Activated T-cell treated with anti-CD3 and anti-CD28 coated beads, Interleukin-2, amount 50 U/mL, for 1 hour (primary cell): Measurements from ENCODE around the gene ARHGAP22.

ENCODE experiments used
- DNase-seq: peaks from one replicate; pipeline ENCODE4 v3.0.0-alpha.2; 2020

The ARHGAP22 gene

GRCh38 chr10:48459270-48460150 lies 145.4 kb downstream of the ARHGAP22 start:
- DNase-seq: peak; percentile 5

- peak; percentile 13 for DNase-seq
Observed at GRCh38 chr10:48458662-48459048, 146.2 kb downstream of the ARHGAP22 start.

GRCh38 chr10:48457949-48458661 lies 146.8 kb downstream of the ARHGAP22 start:
- no peak for DNase-seq

- DNase-seq: no peak
Observed at GRCh38 chr10:48456808-48457761, 147.8 kb downstream of the ARHGAP22 start.

GRCh38 chr10:48456361-48456804 lies 148.5 kb downstream of the ARHGAP22 start:
- DNase-seq: peak; percentile 2

- DNase-seq: peak; percentile 12
Observed at GRCh38 chr10:48455392-48456151, 149.3 kb downstream of the ARHGAP22 start.

GRCh38 chr10:48455055-48455391 lies 149.8 kb downstream of the ARHGAP22 start:
- DNase-seq: no peak

GRCh38 chr10:48454302-48455054 lies 150.4 kb downstream of the ARHGAP22 start:
- peak; percentile 8 for DNase-seq

GRCh38 chr10:48453451-48454301 lies 151.2 kb downstream of the ARHGAP22 start:
- peak; percentile 5 for DNase-seq

GRCh38 chr10:48452879-48453412 lies 151.9 kb downstream of the ARHGAP22 start:
- no peak for DNase-seq

GRCh38 chr10:48451969-48452878 lies 152.6 kb downstream of the ARHGAP22 start:
- no peak for DNase-seq

GRCh38 chr10:48450741-48451466 lies 154.0 kb downstream of the ARHGAP22 start:
- DNase-seq: peak; percentile 9

GRCh38 chr10:48450233-48450740 lies 154.6 kb downstream of the ARHGAP22 start:
- peak; percentile 14 for DNase-seq

- DNase-seq: peak; percentile 10
Observed at GRCh38 chr10:48449501-48450232, 155.2 kb downstream of the ARHGAP22 start.

- DNase-seq: no peak
Observed at GRCh38 chr10:48448796-48449195, 156.1 kb downstream of the ARHGAP22 start.

- peak; percentile 6 for DNase-seq
Observed at GRCh38 chr10:48447356-48448215, 157.3 kb downstream of the ARHGAP22 start.
